Measurements from ENCODE around the gene RBM20. TPM values are rescaled to one million over a fixed set of nuclear protein-coding genes. Genes with fewer than 3 reads are reported as not detected.

Gene RBM20
- total RNA-seq, 2 experiments from 2014 or later = 0.03 TPM; not detected in 1

- H3K9me3 Mint-ChIP-seq (ENCODE audit: insufficient read depth) = no peaks in the 10 kb centered on the region
- H3K27ac Mint-ChIP-seq = no peak overlapping the region
- CTCF ChIA-PET = no interaction called here
- ATAC-seq = no peak
- POLR2A ChIA-PET = no interaction called here
- peaks cover 59% of the 10 kb centered on the region for H3K4me1 Mint-ChIP-seq (ENCODE audit: low read depth)
- peaks cover 1% of the 10 kb centered on the region for H3K36me3 Mint-ChIP-seq (ENCODE audit: low read depth)
- H3K27me3 Mint-ChIP-seq (ENCODE audit: low read depth) = no peaks in the 10 kb centered on the region
- DNase-seq = no peak
- no peak overlapping the region for H3K4me3 Mint-ChIP-seq
These were observed 196.2 kb downstream of the RBM20 start for GRCh38 chr10:110840225-110840922.

- H3K27me3 Mint-ChIP-seq (ENCODE audit: low read depth) = no peaks in the 10 kb centered on the region
- CTCF ChIA-PET = interaction anchor here (0.8 to 3.8 kb wide), 2 partner anchors 31 to 38 kb away, joined by 3 to 25 read pairs; partner anchors contain the start of gene PDCD4
- H3K27ac Mint-ChIP-seq = no peak overlapping the region
- ATAC-seq (no peak), DNase-seq (no peak)
- H3K4me3 Mint-ChIP-seq = no peak overlapping the region
- H3K36me3 Mint-ChIP-seq (ENCODE audit: low read depth) = peaks cover 1% of the 10 kb centered on the region
- peaks cover 58% of the 10 kb centered on the region for H3K4me1 Mint-ChIP-seq (ENCODE audit: low read depth)
- no peaks in the 10 kb centered on the region for H3K9me3 Mint-ChIP-seq (ENCODE audit: insufficient read depth)
- POLR2A ChIA-PET = interaction anchor here (1.2 to 2.5 kb wide), 2 partner anchors 11 to 13 kb away, joined by 3 to 11 read pairs; no protein-coding TSS in a partner anchor
These were observed 196.8 kb downstream of the RBM20 start for GRCh38 chr10:110840923-110841428.

- ChIA-PET POLR2A (interaction anchor here (1.2 to 2.5 kb wide), 4 partner anchors 10 to 39 kb away, joined by 3 to 12 read pairs (median 8); no protein-coding TSS in a partner anchor), CTCF (interaction anchor here (0.8 to 3.8 kb wide), 7 partner anchors 9 to 39 kb away, joined by 3 to 25 read pairs (median 4); partner anchors contain the start of gene PDCD4)
- Mint-ChIP-seq H3K9me3 (ENCODE audit: insufficient read depth) (no peaks in the 10 kb centered on the region), H3K4me3 (no peak overlapping the region), H3K27ac (no peak overlapping the region), H3K27me3 (ENCODE audit: low read depth) (no peaks in the 10 kb centered on the region), H3K4me1 (ENCODE audit: low read depth) (peaks cover 57% of the 10 kb centered on the region), H3K36me3 (ENCODE audit: low read depth) (peaks cover 1% of the 10 kb centered on the region)
- DNase-seq (no peak), ATAC-seq (no peak)
These were observed 197.7 kb downstream of the RBM20 start for GRCh38 chr10:110841767-110842267.

GRCh38 chr10:110842326-110842904 lies 198.3 kb downstream of the RBM20 start:
- ChIA-PET CTCF (interaction anchor here (0.8 to 3.8 kb wide), 10 partner anchors 10 to 96 kb away, joined by 3 to 25 read pairs (median 4); no protein-coding TSS in a partner anchor), POLR2A (interaction anchor here (0.9 to 2.5 kb wide), 8 partner anchors 10 to 48 kb away, joined by 3 to 12 read pairs (median 7); partner anchors contain the start of gene PDCD4)
- H3K27me3 Mint-ChIP-seq (ENCODE audit: low read depth) = no peaks in the 10 kb centered on the region
- H3K4me3 Mint-ChIP-seq = no peak overlapping the region
- H3K27ac Mint-ChIP-seq = peak overlapping the region; percentile 60
- peaks cover 54% of the 10 kb centered on the region for H3K4me1 Mint-ChIP-seq (ENCODE audit: low read depth)
- H3K9me3 Mint-ChIP-seq (ENCODE audit: insufficient read depth) = no peaks in the 10 kb centered on the region
- ATAC-seq (peak; percentile 13), DNase-seq (no peak)
- peaks cover 1% of the 10 kb centered on the region for H3K36me3 Mint-ChIP-seq (ENCODE audit: low read depth)

GRCh38 chr10:110843031-110843430 lies 198.9 kb downstream of the RBM20 start:
- peak; percentile 88 for ATAC-seq
- ChIA-PET CTCF (interaction anchor here (0.6 to 3.8 kb wide), 13 partner anchors 8 to 97 kb away, joined by 3 to 25 read pairs (median 4); no protein-coding TSS in a partner anchor), POLR2A (interaction anchor here (0.9 to 2.5 kb wide), 9 partner anchors 9 to 69 kb away, joined by 3 to 12 read pairs (median 5); partner anchors contain the start of gene PDCD4)
- Mint-ChIP-seq H3K9me3 (ENCODE audit: insufficient read depth) (no peaks in the 10 kb centered on the region), H3K4me1 (ENCODE audit: low read depth) (peaks cover 50% of the 10 kb centered on the region), H3K36me3 (ENCODE audit: low read depth) (peaks cover 1% of the 10 kb centered on the region), H3K27ac (peak overlapping the region; percentile 60), H3K27me3 (ENCODE audit: low read depth) (no peaks in the 10 kb centered on the region), H3K4me3 (peak overlapping the region; percentile 12)
- peak; percentile 69 for DNase-seq

GRCh38 chr10:110843796-110844616 lies 199.9 kb downstream of the RBM20 start:
- Mint-ChIP-seq H3K4me1 (ENCODE audit: low read depth) (peaks cover 54% of the 10 kb centered on the region), H3K27ac (peak overlapping the region; percentile 60), H3K9me3 (ENCODE audit: insufficient read depth) (no peaks in the 10 kb centered on the region), H3K36me3 (ENCODE audit: low read depth) (peaks cover 1% of the 10 kb centered on the region), H3K4me3 (no peak overlapping the region), H3K27me3 (ENCODE audit: low read depth) (no peaks in the 10 kb centered on the region)
- ChIA-PET CTCF (interaction anchor here (0.8 to 3.8 kb wide), 10 partner anchors 9 to 98 kb away, joined by 3 to 25 read pairs (median 4); no protein-coding TSS in a partner anchor), POLR2A (interaction anchor here (0.6 to 2.4 kb wide), 8 partner anchors 13 to 152 kb away, joined by 3 to 11 read pairs (median 4); partner anchors contain the start of gene PDCD4)
- ATAC-seq (peak; percentile 24), DNase-seq (no peak)

GRCh38 chr10:110844617-110844881 lies 200.4 kb downstream of the RBM20 start:
- ChIA-PET POLR2A (interaction anchor here (1.7 to 2.4 kb wide), 2 partner anchors 18 to 27 kb away, joined by 4 to 11 read pairs; partner anchors contain the start of gene PDCD4), CTCF (interaction anchor here (1.1 to 3.8 kb wide), 5 partner anchors 8 to 41 kb away, joined by 4 to 25 read pairs (median 8); no protein-coding TSS in a partner anchor)
- Mint-ChIP-seq H3K27ac (no peak overlapping the region), H3K27me3 (ENCODE audit: low read depth) (no peaks in the 10 kb centered on the region), H3K36me3 (ENCODE audit: low read depth) (peaks cover 1% of the 10 kb centered on the region), H3K9me3 (ENCODE audit: insufficient read depth) (no peaks in the 10 kb centered on the region), H3K4me3 (no peak overlapping the region), H3K4me1 (ENCODE audit: low read depth) (peaks cover 59% of the 10 kb centered on the region)
- DNase-seq = no peak
- no peak for ATAC-seq

- DNase-seq (no peak), ATAC-seq (no peak)
- ChIA-PET POLR2A (interaction anchor here (1.5 kb wide), 1 partner anchor 19 kb away, joined by 5 read pairs; no protein-coding TSS in a partner anchor), CTCF (interaction anchor here (1.4 kb wide), 1 partner anchor 42 kb away, joined by 3 read pairs; no protein-coding TSS in a partner anchor)
- peak overlapping the region; percentile 29 for H3K27ac Mint-ChIP-seq
- peaks cover 67% of the 10 kb centered on the region for H3K4me1 Mint-ChIP-seq (ENCODE audit: low read depth)
- H3K9me3 Mint-ChIP-seq (ENCODE audit: insufficient read depth) = no peaks in the 10 kb centered on the region
- H3K4me3 Mint-ChIP-seq = no peak overlapping the region
- H3K27me3 Mint-ChIP-seq (ENCODE audit: low read depth) = no peaks in the 10 kb centered on the region
- peaks cover 1% of the 10 kb centered on the region for H3K36me3 Mint-ChIP-seq (ENCODE audit: low read depth)
These were observed 201.1 kb downstream of the RBM20 start for GRCh38 chr10:110845192-110845755.

- H3K27ac Mint-ChIP-seq = peak overlapping the region; percentile 29
- ChIA-PET CTCF (interaction anchor here (0.6 to 1.4 kb wide), 8 partner anchors 11 to 174 kb away, joined by 3 to 7 read pairs (median 3); no protein-coding TSS in a partner anchor), POLR2A (interaction anchor here (1.0 to 1.5 kb wide), 4 partner anchors 15 to 42 kb away, joined by 3 to 5 read pairs (median 4); partner anchors contain the start of gene PDCD4)
- DNase-seq (no peak), ATAC-seq (no peak)
- H3K4me3 Mint-ChIP-seq = no peak overlapping the region
- H3K36me3 Mint-ChIP-seq (ENCODE audit: low read depth) = peaks cover 1% of the 10 kb centered on the region
- H3K4me1 Mint-ChIP-seq (ENCODE audit: low read depth) = peaks cover 74% of the 10 kb centered on the region
- no peaks in the 10 kb centered on the region for H3K9me3 Mint-ChIP-seq (ENCODE audit: insufficient read depth)
- H3K27me3 Mint-ChIP-seq (ENCODE audit: low read depth) = no peaks in the 10 kb centered on the region
These were observed 201.9 kb downstream of the RBM20 start for GRCh38 chr10:110845756-110846620.

GRCh38 chr10:110847374-110847773 lies 203.2 kb downstream of the RBM20 start:
- DNase-seq (no peak), ATAC-seq (no peak)
- Mint-ChIP-seq H3K4me1 (ENCODE audit: low read depth) (peaks cover 71% of the 10 kb centered on the region), H3K36me3 (ENCODE audit: low read depth) (peaks cover 1% of the 10 kb centered on the region), H3K27me3 (ENCODE audit: low read depth) (no peaks in the 10 kb centered on the region), H3K27ac (peak overlapping the region; percentile 1), H3K9me3 (ENCODE audit: insufficient read depth) (no peaks in the 10 kb centered on the region), H3K4me3 (no peak overlapping the region)
- CTCF ChIA-PET = interaction anchor here (1.3 kb wide), 1 partner anchor 175 kb away, joined by 4 read pairs; no protein-coding TSS in a partner anchor
- POLR2A ChIA-PET = interaction anchor here (1.4 kb wide), 1 partner anchor 43 kb away, joined by 5 read pairs; no protein-coding TSS in a partner anchor

All from activated CD8-positive, alpha-beta T cell treated with anti-CD3 and anti-CD28 coated beads, Interleukin-2, amount 10 ng/mL, durations not matched to agents 7 days and 5 days (primary cell).